IPS DF 6.9 (cell line): Measurements from ENCODE around the gene TMUB1.

Experiments
- DNase-seq: peaks from one replicate; pipeline ENCODE4 v3.0.0-alpha.2; 2013; ENCODE audit warnings: low read depth, low spot score
- H3K27ac ChIP-seq: one replicate; pipeline ENCODE4 v1.5.1; 2013; ENCODE audit warnings: low read length, control low read depth
- H3K27me3 ChIP-seq: 2 replicates; pipeline ENCODE4 v1.6.1; 2013; ENCODE audit warnings: mild to moderate bottlenecking, low read length; ENCODE audit not compliant: control insufficient read depth, insufficient read depth
- H3K36me3 ChIP-seq: 2 replicates; pipeline ENCODE4 v1.6.1; 2013; ENCODE audit warnings: low read length; ENCODE audit not compliant: control insufficient read depth, insufficient read depth
- H3K4me1 ChIP-seq: 2 replicates; pipeline ENCODE4 v1.6.1; 2013; ENCODE audit warnings: low read length; ENCODE audit not compliant: control insufficient read depth, insufficient read depth
- H3K4me3 ChIP-seq: 2 replicates; pipeline ENCODE4 v1.5.1; 2013; ENCODE audit warnings: mild to moderate bottlenecking, low read length
- H3K9me3 ChIP-seq: 2 replicates; pipeline ENCODE4 v1.6.1; 2013; ENCODE audit warnings: low read length, inconsistent platforms; ENCODE audit not compliant: control insufficient read depth, insufficient read depth
- WGBS: extraction: QIAGEN DNeasy Blood & Tissue Kit; methylation state at CpG from one replicate; pipeline ENCODE4 v1.1.7; 2013; ENCODE audit warnings: mixed read lengths, missing lambda C conversion rate; ENCODE audit not compliant: insufficient read length, insufficient coverage; 5-methylcytosine and 5-hydroxymethylcytosine counted together

Gene TMUB1

GRCh38 chr7:151038951-151039849 is 44.1 kb downstream of the TMUB1 start:
- H3K27ac ChIP-seq = no peak overlapping the region
- no peak for DNase-seq
- H3K36me3 ChIP-seq = peaks cover 3% of the 10 kb centered on the region
- WGBS = no CpG with 5 or more reads among the region's 12 CpGs
- H3K27me3 ChIP-seq = no peaks in the 10 kb centered on the region
- no peak overlapping the region for H3K4me3 ChIP-seq
- H3K9me3 ChIP-seq = no peaks in the 10 kb centered on the region
- no peaks in the 10 kb centered on the region for H3K4me1 ChIP-seq

GRCh38 chr7:151035902-151036301 is 47.4 kb downstream of the TMUB1 start:
- no CpG with 5 or more reads among the region's 17 CpGs for WGBS
- Histone ChIP-seq H3K9me3 (no peaks in the 10 kb centered on the region), H3K27ac (no peak overlapping the region), H3K4me3 (no peak overlapping the region), H3K27me3 (no peaks in the 10 kb centered on the region), H3K4me1 (no peaks in the 10 kb centered on the region), H3K36me3 (peaks cover 3% of the 10 kb centered on the region)
- no peak for DNase-seq

- H3K4me1 ChIP-seq = no peaks in the 10 kb centered on the region
- H3K4me3 ChIP-seq = no peak overlapping the region
- no peaks in the 10 kb centered on the region for H3K9me3 ChIP-seq
- no peaks in the 10 kb centered on the region for H3K27me3 ChIP-seq
- no CpG with 5 or more reads among the region's 21 CpGs for WGBS
- H3K27ac ChIP-seq = no peak overlapping the region
- peaks cover 3% of the 10 kb centered on the region for H3K36me3 ChIP-seq
- no peak for DNase-seq
Measured at GRCh38 chr7:151035026-151035717, 48.1 kb downstream of the TMUB1 start.

GRCh38 chr7:151034312-151035025 is 48.8 kb downstream of the TMUB1 start:
- WGBS = no CpG with 5 or more reads among the region's 21 CpGs
- DNase-seq = no peak
- H3K4me3 ChIP-seq = no peak overlapping the region
- H3K27me3 ChIP-seq = no peaks in the 10 kb centered on the region
- H3K36me3 ChIP-seq = peaks cover 3% of the 10 kb centered on the region
- H3K9me3 ChIP-seq = no peaks in the 10 kb centered on the region
- H3K4me1 ChIP-seq = no peaks in the 10 kb centered on the region
- no peak overlapping the region for H3K27ac ChIP-seq

- WGBS = no CpG with 5 or more reads among the region's 5 CpGs
- no peak for DNase-seq
- no peak overlapping the region for H3K27ac ChIP-seq
- no peak overlapping the region for H3K4me3 ChIP-seq
- no peaks in the 10 kb centered on the region for H3K9me3 ChIP-seq
- H3K4me1 ChIP-seq = no peaks in the 10 kb centered on the region
- H3K27me3 ChIP-seq = no peaks in the 10 kb centered on the region
- H3K36me3 ChIP-seq = peaks cover 3% of the 10 kb centered on the region
Measured at GRCh38 chr7:151033864-151034249, 49.4 kb downstream of the TMUB1 start.

- WGBS = no CpG with 5 or more reads among the region's 17 CpGs
- H3K27ac ChIP-seq = no peak overlapping the region
- H3K36me3 ChIP-seq = peaks cover 3% of the 10 kb centered on the region
- no peaks in the 10 kb centered on the region for H3K9me3 ChIP-seq
- no peaks in the 10 kb centered on the region for H3K27me3 ChIP-seq
- H3K4me3 ChIP-seq = no peak overlapping the region
- no peak for DNase-seq
- H3K4me1 ChIP-seq = no peaks in the 10 kb centered on the region
Measured at GRCh38 chr7:151032936-151033863, 50.1 kb downstream of the TMUB1 start.
